ENCODE results near the gene CDH13.

Gene CDH13

DNA sequence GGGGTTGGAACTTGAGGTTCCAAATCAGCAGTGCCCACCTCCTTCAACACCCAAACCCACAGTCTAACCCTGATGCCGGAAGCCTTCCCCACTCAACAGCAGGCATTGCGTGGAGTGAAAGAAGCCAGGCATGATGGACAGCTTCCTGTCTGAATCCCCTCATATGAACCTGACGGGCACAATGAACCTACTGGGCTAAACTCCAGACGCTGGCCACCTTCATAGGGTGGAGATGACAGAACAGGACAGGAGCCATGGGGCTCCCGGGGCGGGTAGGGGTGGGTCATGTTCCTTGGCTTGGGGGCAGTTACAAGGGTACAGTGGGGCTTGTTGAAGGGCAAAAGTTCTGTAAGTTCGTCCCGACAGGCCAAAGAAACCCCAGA lies 1180.5 kb downstream of the CDH13 start:
- TF ChIP-seq BACH2 (CRISPR knock-in tag; IDR thresholded peaks at IDR 0.05; ENCODE audit: borderline replicate concordance): no peak
- no peak for TF ChIP-seq TOX (CRISPR knock-in tag; IDR thresholded peaks at IDR 0.05; ENCODE audit: borderline replicate concordance)
- TF ChIP-seq SNAI2 (CRISPR knock-in tag; IDR thresholded peaks at IDR 0.05): no peak
- no peak for TF ChIP-seq ZNF70 (CRISPR knock-in tag; IDR thresholded peaks at IDR 0.05)
- TF ChIP-seq, protein P1, sequence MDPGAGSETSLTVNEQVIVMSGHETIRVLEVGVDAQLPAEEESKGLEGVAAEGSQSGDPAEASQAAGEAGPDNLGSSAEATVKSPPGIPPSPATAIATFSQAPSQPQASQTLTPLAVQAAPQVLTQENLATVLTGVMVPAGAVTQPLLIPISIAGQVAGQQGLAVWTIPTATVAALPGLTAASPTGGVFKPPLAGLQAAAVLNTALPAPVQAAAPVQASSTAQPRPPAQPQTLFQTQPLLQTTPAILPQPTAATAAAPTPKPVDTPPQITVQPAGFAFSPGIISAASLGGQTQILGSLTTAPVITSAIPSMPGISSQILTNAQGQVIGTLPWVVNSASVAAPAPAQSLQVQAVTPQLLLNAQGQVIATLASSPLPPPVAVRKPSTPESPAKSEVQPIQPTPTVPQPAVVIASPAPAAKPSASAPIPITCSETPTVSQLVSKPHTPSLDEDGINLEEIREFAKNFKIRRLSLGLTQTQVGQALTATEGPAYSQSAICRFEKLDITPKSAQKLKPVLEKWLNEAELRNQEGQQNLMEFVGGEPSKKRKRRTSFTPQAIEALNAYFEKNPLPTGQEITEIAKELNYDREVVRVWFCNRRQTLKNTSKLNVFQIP (CRISPR knock-in tag; IDR thresholded peaks at IDR 0.05; ENCODE audit: borderline replicate concordance, low read depth): no peak
- no peak for TF ChIP-seq PPARA (CRISPR knock-in tag; IDR thresholded peaks at IDR 0.05; ENCODE audit: borderline replicate concordance)
- no peak for TF ChIP-seq OSR1 (CRISPR knock-in tag; IDR thresholded peaks at IDR 0.05)
- TF ChIP-seq, protein P2, sequence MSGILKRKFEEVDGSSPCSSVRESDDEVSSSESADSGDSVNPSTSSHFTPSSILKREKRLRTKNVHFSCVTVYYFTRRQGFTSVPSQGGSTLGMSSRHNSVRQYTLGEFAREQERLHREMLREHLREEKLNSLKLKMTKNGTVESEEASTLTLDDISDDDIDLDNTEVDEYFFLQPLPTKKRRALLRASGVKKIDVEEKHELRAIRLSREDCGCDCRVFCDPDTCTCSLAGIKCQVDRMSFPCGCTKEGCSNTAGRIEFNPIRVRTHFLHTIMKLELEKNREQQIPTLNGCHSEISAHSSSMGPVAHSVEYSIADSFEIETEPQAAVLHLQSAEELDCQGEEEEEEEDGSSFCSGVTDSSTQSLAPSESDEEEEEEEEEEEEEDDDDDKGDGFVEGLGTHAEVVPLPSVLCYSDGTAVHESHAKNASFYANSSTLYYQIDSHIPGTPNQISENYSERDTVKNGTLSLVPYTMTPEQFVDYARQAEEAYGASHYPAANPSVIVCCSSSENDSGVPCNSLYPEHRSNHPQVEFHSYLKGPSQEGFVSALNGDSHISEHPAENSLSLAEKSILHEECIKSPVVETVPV (CRISPR knock-in tag; IDR thresholded peaks at IDR 0.05): no peak
- no peak for TF ChIP-seq CSDC2 (CRISPR knock-in tag; IDR thresholded peaks at IDR 0.05)
- no peak for TF ChIP-seq GLIS3 (CRISPR knock-in tag; IDR thresholded peaks at IDR 0.05)
- TF ChIP-seq, protein P3, sequence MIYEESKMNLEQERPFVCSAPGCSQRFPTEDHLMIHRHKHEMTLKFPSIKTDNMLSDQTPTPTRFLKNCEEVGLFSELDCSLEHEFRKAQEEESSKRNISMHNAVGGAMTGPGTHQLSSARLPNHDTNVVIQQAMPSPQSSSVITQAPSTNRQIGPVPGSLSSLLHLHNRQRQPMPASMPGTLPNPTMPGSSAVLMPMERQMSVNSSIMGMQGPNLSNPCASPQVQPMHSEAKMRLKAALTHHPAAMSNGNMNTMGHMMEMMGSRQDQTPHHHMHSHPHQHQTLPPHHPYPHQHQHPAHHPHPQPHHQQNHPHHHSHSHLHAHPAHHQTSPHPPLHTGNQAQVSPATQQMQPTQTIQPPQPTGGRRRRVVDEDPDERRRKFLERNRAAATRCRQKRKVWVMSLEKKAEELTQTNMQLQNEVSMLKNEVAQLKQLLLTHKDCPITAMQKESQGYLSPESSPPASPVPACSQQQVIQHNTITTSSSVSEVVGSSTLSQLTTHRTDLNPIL (CRISPR knock-in tag; IDR thresholded peaks at IDR 0.05; ENCODE audit: low read depth): no peak
- TF ChIP-seq, protein P4, sequence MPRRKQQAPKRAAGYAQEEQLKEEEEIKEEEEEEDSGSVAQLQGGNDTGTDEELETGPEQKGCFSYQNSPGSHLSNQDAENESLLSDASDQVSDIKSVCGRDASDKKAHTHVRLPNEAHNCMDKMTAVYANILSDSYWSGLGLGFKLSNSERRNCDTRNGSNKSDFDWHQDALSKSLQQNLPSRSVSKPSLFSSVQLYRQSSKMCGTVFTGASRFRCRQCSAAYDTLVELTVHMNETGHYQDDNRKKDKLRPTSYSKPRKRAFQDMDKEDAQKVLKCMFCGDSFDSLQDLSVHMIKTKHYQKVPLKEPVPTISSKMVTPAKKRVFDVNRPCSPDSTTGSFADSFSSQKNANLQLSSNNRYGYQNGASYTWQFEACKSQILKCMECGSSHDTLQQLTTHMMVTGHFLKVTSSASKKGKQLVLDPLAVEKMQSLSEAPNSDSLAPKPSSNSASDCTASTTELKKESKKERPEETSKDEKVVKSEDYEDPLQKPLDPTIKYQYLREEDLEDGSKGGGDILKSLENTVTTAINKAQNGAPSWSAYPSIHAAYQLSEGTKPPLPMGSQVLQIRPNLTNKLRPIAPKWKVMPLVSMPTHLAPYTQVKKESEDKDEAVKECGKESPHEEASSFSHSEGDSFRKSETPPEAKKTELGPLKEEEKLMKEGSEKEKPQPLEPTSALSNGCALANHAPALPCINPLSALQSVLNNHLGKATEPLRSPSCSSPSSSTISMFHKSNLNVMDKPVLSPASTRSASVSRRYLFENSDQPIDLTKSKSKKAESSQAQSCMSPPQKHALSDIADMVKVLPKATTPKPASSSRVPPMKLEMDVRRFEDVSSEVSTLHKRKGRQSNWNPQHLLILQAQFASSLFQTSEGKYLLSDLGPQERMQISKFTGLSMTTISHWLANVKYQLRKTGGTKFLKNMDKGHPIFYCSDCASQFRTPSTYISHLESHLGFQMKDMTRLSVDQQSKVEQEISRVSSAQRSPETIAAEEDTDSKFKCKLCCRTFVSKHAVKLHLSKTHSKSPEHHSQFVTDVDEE (CRISPR knock-in tag; IDR thresholded peaks at IDR 0.05): no peak
- no peak for TF ChIP-seq TCF4 (CRISPR knock-in tag; IDR thresholded peaks at IDR 0.05; ENCODE audit: borderline replicate concordance)
- no peak for TF ChIP-seq ARNTL (CRISPR knock-in tag; IDR thresholded peaks at IDR 0.05; ENCODE audit: borderline replicate concordance, low read depth)
- no peak for TF ChIP-seq ZC3H10 (CRISPR knock-in tag; IDR thresholded peaks at IDR 0.05)
- TF ChIP-seq, protein P5, sequence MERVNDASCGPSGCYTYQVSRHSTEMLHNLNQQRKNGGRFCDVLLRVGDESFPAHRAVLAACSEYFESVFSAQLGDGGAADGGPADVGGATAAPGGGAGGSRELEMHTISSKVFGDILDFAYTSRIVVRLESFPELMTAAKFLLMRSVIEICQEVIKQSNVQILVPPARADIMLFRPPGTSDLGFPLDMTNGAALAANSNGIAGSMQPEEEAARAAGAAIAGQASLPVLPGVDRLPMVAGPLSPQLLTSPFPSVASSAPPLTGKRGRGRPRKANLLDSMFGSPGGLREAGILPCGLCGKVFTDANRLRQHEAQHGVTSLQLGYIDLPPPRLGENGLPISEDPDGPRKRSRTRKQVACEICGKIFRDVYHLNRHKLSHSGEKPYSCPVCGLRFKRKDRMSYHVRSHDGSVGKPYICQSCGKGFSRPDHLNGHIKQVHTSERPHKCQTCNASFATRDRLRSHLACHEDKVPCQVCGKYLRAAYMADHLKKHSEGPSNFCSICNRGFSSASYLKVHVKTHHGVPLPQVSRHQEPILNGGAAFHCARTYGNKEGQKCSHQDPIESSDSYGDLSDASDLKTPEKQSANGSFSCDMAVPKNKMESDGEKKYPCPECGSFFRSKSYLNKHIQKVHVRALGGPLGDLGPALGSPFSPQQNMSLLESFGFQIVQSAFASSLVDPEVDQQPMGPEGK (CRISPR knock-in tag; IDR thresholded peaks at IDR 0.05; ENCODE audit: borderline replicate concordance): no peak
- no peak for TF ChIP-seq ZNF8 (CRISPR knock-in tag; IDR thresholded peaks at IDR 0.05)
- no peak for TF ChIP-seq ZFP30 (CRISPR knock-in tag; IDR thresholded peaks at IDR 0.05)
- no peak for TF ChIP-seq ZNF565 (CRISPR knock-in tag; conservative IDR thresholded peaks at IDR 0.05; ENCODE audit: low read depth)
- ATAC-seq: no peak

DNA sequence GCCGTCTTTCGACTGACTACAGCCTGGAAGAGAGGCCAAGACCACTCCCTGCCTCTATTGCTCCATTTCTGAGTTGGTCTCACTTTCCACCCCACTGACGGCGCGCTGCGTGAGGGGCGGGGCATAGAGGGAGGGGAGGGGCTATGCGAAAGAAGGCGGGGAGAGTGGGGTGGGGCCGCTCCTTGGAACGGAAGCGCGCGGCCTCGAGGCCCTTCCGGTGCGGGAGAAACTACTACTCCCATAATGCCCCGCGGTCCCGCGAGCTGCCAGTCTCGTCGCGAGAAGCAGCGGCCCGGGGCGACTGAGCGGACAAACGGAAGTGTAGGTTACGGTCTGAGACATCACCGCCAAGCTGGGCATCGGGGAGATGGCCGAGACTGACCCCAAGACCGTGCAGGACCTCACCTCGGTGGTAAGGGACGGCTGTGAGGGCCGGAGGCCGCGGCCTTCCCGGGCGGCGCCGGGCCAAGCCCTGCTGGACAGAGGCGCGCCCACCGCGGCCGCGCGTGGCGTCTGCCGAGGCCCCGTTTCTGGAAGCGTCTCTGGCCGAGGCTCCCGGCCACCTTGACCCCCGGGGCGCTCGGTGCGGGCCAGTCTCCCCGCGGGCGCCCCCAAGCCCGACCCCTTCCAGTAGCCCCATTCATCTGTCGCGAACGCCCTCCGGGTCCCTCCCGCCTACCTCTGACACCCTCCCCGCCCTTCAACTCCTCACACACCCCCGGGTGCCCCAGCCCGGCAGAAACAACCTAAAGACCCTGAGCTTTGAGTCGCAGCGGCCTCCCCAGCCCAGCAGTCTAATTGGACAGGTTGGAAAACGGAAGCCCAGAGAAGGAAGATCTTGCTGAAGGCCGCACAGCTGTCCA lies 1181.2 kb downstream of the CDH13 start, which contains the start of gene HSBP1:
HSBP1 (plus strand) TSS at position 269 of the 863 bp plus-strand sequence; CDS start at position 368, 99 bp downstream.
- TF ChIP-seq, protein P3 (CRISPR knock-in tag; IDR thresholded peaks at IDR 0.05; ENCODE audit: low read depth): no peak
- no peak for TF ChIP-seq CSDC2 (CRISPR knock-in tag; IDR thresholded peaks at IDR 0.05)
- peak; percentile 99 for ATAC-seq

Measured in SK-N-SH treated with all-trans-retinoic acid at 6 μM for 48 hours (cell line).